WI38 (cell line): ENCODE measurements around the gene C1QTNF3.

Experiments used
- H3K4me3 ChIP-seq: 2 replicates; pipeline ENCODE4 v1.5.1; 2011; ENCODE audit warnings: low read depth, mild to moderate bottlenecking, control low read depth, low read length
- TF ChIP-seq, protein P1 (sequence below): IDR thresholded peaks from 2 replicates; pipeline ENCODE4 v1.5.1; 2012; ENCODE audit warnings: low read depth, mild to moderate bottlenecking, control low read depth, low read length

The C1QTNF3 gene

DNA sequence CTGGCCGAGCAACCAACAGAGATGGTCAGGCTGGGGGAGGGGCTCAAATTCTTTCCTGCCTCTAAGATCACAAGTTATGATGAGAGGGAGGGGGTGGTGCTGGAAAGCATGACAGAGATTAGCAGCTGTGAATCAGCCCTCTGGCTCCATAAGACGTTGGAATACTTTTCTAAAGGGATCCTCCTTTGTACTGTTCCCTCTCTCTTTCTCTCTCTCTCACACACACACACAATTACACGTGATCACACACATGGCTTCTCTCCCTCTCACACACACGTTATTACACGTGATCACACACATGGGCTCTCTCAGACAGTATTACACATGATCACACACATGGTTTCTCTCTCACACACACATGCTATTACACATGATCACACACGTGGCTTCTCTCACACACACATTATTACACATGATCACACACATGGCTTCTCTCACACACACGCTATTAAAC is 58.3 kb downstream of the C1QTNF3 start, which contains the start of gene SLC45A2:
Gene SLC45A2, minus strand, starts transcription at position 23 of the 454 bp plus-strand sequence. CDS start 110 bp downstream, outside the sequence.
- TF ChIP-seq, protein P1, sequence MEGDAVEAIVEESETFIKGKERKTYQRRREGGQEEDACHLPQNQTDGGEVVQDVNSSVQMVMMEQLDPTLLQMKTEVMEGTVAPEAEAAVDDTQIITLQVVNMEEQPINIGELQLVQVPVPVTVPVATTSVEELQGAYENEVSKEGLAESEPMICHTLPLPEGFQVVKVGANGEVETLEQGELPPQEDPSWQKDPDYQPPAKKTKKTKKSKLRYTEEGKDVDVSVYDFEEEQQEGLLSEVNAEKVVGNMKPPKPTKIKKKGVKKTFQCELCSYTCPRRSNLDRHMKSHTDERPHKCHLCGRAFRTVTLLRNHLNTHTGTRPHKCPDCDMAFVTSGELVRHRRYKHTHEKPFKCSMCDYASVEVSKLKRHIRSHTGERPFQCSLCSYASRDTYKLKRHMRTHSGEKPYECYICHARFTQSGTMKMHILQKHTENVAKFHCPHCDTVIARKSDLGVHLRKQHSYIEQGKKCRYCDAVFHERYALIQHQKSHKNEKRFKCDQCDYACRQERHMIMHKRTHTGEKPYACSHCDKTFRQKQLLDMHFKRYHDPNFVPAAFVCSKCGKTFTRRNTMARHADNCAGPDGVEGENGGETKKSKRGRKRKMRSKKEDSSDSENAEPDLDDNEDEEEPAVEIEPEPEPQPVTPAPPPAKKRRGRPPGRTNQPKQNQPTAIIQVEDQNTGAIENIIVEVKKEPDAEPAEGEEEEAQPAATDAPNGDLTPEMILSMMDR = no peak
- no peak within 1 kb of the TSS for H3K4me3 ChIP-seq

DNA sequence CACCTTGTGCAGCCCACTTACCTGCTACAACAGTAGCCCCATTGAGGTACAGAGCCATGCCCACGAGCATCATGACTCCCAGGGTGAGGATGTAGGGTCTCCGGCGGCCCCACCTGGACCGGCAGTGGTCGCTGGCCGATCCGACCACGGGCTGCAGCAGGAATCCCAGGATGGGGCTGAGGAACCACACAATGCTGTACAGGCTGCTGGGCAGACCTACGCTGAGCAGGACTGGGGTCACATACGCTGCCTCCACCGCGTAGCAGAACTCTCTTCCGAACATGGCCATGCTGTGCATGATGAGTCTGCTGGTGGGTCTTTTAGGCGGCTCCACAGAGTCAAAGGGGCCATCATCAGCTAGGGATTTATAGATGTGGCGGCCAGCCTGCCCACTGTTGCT is 58.8 kb downstream of the C1QTNF3 start:
- TF ChIP-seq, protein P1 = no peak
- H3K4me3 ChIP-seq = no peak overlapping the region

- H3K4me3 ChIP-seq = no peak overlapping the region
- TF ChIP-seq, protein P1 = no peak
Observed at GRCh38 chr5:33981408-33982162, 61.4 kb downstream of the C1QTNF3 start.

GRCh38 chr5:33980030-33980429 is 63.0 kb downstream of the C1QTNF3 start:
- TF ChIP-seq, protein P1 = no peak
- H3K4me3 ChIP-seq = no peak overlapping the region

DNA sequence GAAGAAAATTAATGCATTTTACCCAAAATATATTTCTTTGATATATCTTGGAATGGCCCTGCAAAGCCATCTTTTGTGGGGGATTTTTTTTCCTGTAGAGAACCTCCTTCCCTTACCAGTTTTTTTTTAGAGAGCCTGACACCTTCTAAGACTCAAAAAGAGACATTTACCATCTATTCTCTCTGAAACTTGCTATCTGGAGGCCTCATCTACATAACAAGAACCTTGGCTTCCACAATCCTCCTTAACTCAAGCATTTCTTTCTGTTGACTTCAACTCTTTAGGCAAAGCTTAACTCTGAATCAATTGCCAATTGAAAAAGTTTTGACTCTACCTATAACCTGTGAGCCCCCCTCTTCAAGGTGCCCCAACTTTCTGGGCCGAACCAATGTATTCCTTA is 64.7 kb downstream of the C1QTNF3 start:
- TF ChIP-seq, protein P1 = no peak
- no peak overlapping the region for H3K4me3 ChIP-seq

GRCh38 chr5:33976307-33976706 is 66.7 kb downstream of the C1QTNF3 start:
- H3K4me3 ChIP-seq = no peak overlapping the region
- TF ChIP-seq, protein P1 = no peak

- TF ChIP-seq, protein P1 = no peak
- H3K4me3 ChIP-seq = no peak overlapping the region
Observed at GRCh38 chr5:33975852-33976251, 67.2 kb downstream of the C1QTNF3 start.
